MCF 10A (cell line): ENCODE data around the gene PARD3. TPM values are rescaled to one million over a fixed set of nuclear protein-coding genes. Genes with fewer than 3 reads are reported as not detected.

Experiments used
- BruUV-seq: library from RNA; stranded (reverse); fragments of 400-500 nt; replicated peaks from 2 replicates; lab custom pipeline; 2021; lab: Mats Ljungman, UMichigan
- CTCF ChIA-PET: fragments of 300-600 bp; sonication (Branson Sonifier 250); formaldehyde crosslinking; extraction: SDS; loops from one replicate; lab custom pipeline; 2021; ENCODE audit warnings: antibody characterized with exemption, inconsistent platforms; lab: Yijun Ruan, JAX
- POLR2A ChIA-PET: fragments of 300-600, 350-650 bp; sonication (Branson Sonifier 250); formaldehyde crosslinking; extraction: SDS; loops from one replicate; lab custom pipeline; 2020; ENCODE audit warnings: antibody characterized with exemption, inconsistent platforms; lab: Yijun Ruan, JAX
- DNase-seq: peaks from one replicate; pipeline ENCODE4 v3.0.0-alpha.2; 2018; ENCODE audit not compliant: unreplicated experiment
- H3K27ac Mint-ChIP-seq: one replicate; pipeline ENCODE4 v1.8.0; 2022; ENCODE audit warnings: mild to moderate bottlenecking, low read depth, mixed read lengths; ENCODE audit not compliant: unreplicated experiment
- H3K27me3 Mint-ChIP-seq: one replicate; pipeline ENCODE4 v1.8.0; 2022; ENCODE audit warnings: mixed read lengths; ENCODE audit not compliant: insufficient read depth, unreplicated experiment
- H3K36me3 Mint-ChIP-seq: one replicate; pipeline ENCODE4 v1.8.0; 2022; ENCODE audit warnings: mild to moderate bottlenecking, moderate library complexity, mixed read lengths; ENCODE audit not compliant: insufficient read depth, unreplicated experiment
- H3K4me1 Mint-ChIP-seq: one replicate; pipeline ENCODE4 v1.8.0; 2022; ENCODE audit warnings: mixed read lengths; ENCODE audit not compliant: insufficient read depth, unreplicated experiment
- H3K4me3 Mint-ChIP-seq: one replicate; pipeline ENCODE4 v1.8.0; 2022; ENCODE audit warnings: mild to moderate bottlenecking, moderate library complexity, mixed read lengths; ENCODE audit not compliant: unreplicated experiment
- H3K9me3 Mint-ChIP-seq: one replicate; pipeline ENCODE4 v1.8.0; 2022; ENCODE audit warnings: mixed read lengths; ENCODE audit not compliant: unreplicated experiment
- CTCF ChIP-seq: fragments of 200-600 bp; IDR thresholded peaks from one replicate; pipeline ENCODE4 v1.8.0; 2022; ENCODE audit warnings: antibody characterized with exemption, mild to moderate bottlenecking; ENCODE audit not compliant: unreplicated experiment
- intact Hi-C: fragments of 100-400 bp; cut with micrococcal nuclease; formaldehyde crosslinking; loops from 2 replicates; pipeline ENCODE4 v1.14.1; 2022
- total RNA-seq: library from RNA; stranded (reverse); gene quantifications from 2 replicates; pipeline ENCODE4 v1.2.3, GENCODE V29; 2022

Gene PARD3
- total RNA-seq, 1 experiment from 2014 or later: 70.0 TPM

GRCh38 chr10:34679177-34679576 lies 135.9 kb downstream of the PARD3 start:
- intact Hi-C loops: no loop called here
- Mint-ChIP-seq H3K4me1 (peaks cover under 1% of the 10 kb centered on the region), H3K4me3 (no peak overlapping the region), H3K27me3 (no peaks in the 10 kb centered on the region), H3K27ac (no peak overlapping the region), H3K9me3 (no peaks in the 10 kb centered on the region), H3K36me3 (peaks cover 12% of the 10 kb centered on the region)
- ChIA-PET POLR2A (no interaction called here), CTCF (interaction anchor here (1.0 kb wide), 1 partner anchor 315 kb away, joined by 3 read pairs; no protein-coding TSS in a partner anchor)
- no TSS peak for BruUV-seq
- TF ChIP-seq CTCF: no peak
- DNase-seq: no peak

- Mint-ChIP-seq H3K27me3 (no peaks in the 10 kb centered on the region), H3K36me3 (peaks cover 12% of the 10 kb centered on the region), H3K4me3 (no peak overlapping the region), H3K9me3 (no peaks in the 10 kb centered on the region), H3K27ac (no peak overlapping the region), H3K4me1 (no peaks in the 10 kb centered on the region)
- DNase-seq: no peak
- POLR2A ChIA-PET: interaction anchor here (0.6 to 1.1 kb wide), 2 partner anchors 9 to 12 kb away, joined by 3 read pairs; no protein-coding TSS in a partner anchor
- no peak for TF ChIP-seq CTCF
- intact Hi-C loops: no loop called here
- CTCF ChIA-PET: interaction anchor here (0.6 kb wide), 2 partner anchors 9 to 776 kb away, joined by 3 to 4 read pairs; no protein-coding TSS in a partner anchor
- BruUV-seq: no TSS peak
Measured at GRCh38 chr10:34677591-34677990, 137.5 kb downstream of the PARD3 start.

DNA sequence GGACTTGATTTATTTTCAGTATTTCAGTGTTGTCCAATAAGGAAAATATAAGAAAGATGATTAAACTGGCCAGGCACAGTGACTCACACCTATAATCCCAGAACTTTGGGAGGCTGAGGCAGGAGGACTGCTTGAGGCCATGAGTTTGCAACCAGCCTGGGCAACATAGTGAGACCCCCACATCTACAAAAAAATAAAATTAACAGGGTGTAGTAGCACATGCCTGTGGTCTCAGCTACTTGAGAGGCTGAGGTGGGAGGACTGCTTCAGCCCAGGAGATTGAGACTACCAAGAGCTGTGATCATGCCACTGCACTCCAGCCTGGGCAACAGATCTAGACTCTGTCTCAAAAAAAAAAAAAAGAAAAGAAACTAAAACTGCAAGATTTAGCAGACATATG lies 138.0 kb downstream of the PARD3 start:
- BruUV-seq: no TSS peak
- TF ChIP-seq CTCF: no peak
- ChIA-PET POLR2A (interaction anchor here (0.6 to 1.1 kb wide), 2 partner anchors 10 to 12 kb away, joined by 3 read pairs; no protein-coding TSS in a partner anchor), CTCF (interaction anchor here (0.6 kb wide), 1 partner anchor 775 kb away, joined by 4 read pairs; no protein-coding TSS in a partner anchor)
- no peak overlapping the region for H3K4me3 Mint-ChIP-seq
- peaks cover 12% of the 10 kb centered on the region for H3K36me3 Mint-ChIP-seq
- no peaks in the 10 kb centered on the region for H3K9me3 Mint-ChIP-seq
- intact Hi-C loops: no loop called here
- DNase-seq: no peak
- no peaks in the 10 kb centered on the region for H3K4me1 Mint-ChIP-seq
- H3K27me3 Mint-ChIP-seq: no peaks in the 10 kb centered on the region
- no peak overlapping the region for H3K27ac Mint-ChIP-seq

GRCh38 chr10:34674176-34674575 lies 140.9 kb downstream of the PARD3 start:
- Mint-ChIP-seq H3K4me3 (no peak overlapping the region), H3K9me3 (no peaks in the 10 kb centered on the region), H3K27me3 (no peaks in the 10 kb centered on the region), H3K27ac (no peak overlapping the region), H3K4me1 (no peaks in the 10 kb centered on the region), H3K36me3 (peaks cover 8% of the 10 kb centered on the region)
- intact Hi-C loops: no loop called here
- no TSS peak for BruUV-seq
- CTCF ChIA-PET: interaction anchor here (0.6 kb wide), 1 partner anchor 64 kb away, joined by 5 read pairs; no protein-coding TSS in a partner anchor
- DNase-seq: no peak
- no peak for TF ChIP-seq CTCF
- POLR2A ChIA-PET: no interaction called here
